ENCODE results near the gene SEC14L2.
"Not testable (repeated sequence)": the region's sequence is repeated elsewhere in the genome, so short reads cannot be mapped to it uniquely, and the experiment has no call there.

SEC14L2 gene

GRCh38 chr22:30455075-30455840, 58.4 kb downstream of the SEC14L2 start:
- no peak for DNase-seq

DNA sequence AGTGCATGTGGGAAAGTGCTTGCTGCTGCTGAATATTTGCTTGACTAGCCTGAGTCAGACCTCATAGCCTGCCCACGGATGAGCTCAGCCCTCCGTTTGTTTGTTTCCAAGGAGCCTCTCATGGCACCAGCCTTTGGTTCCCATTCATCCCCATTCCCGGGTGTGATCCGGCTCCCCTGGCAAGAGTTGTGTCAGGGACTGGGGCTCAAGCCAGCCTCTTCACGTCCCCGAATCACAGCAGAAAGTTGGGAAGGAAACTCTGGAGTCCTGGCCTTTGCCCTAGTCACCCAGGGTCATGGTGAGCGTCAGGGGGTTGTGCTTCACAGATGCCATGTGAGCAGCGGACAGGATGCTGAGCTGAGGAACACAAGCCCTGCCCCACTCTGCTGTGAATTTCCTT, 61.2 kb downstream of the SEC14L2 start:
- no peak for DNase-seq

- DNase-seq: peak; percentile 26
Observed at GRCh38 chr22:30459181-30460052, 62.6 kb downstream of the SEC14L2 start.

- no peak for DNase-seq
Observed at GRCh38 chr22:30460147-30460546, 63.3 kb downstream of the SEC14L2 start.

GRCh38 chr22:30460555-30460954, 63.7 kb downstream of the SEC14L2 start:
- not testable (repeated sequence) for DNase-seq

DNA sequence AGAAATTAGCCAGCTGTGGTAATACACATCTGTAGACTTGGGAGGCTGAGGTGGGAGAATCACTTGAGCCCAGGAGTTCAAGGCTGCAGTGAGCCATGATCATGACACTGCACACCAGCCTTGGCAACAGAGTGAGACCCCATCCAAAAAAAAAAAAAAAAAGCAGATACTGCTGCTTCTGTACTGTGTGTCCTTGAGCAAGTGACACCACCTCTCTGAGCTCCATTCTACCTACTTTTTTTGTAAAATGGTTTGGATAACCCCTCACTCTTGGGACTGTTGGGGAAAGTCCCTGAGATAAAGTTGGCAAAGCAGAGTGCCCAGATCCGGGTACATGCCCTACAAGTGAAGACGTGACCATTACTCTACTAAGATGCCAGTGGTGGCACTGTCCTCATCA, 72.3 kb downstream of the SEC14L2 start:
- no peak for DNase-seq

- no peak for DNase-seq
Observed at GRCh38 chr22:30470655-30471054, 73.8 kb downstream of the SEC14L2 start.

- DNase-seq: no peak
Observed at GRCh38 chr22:30471616-30472318, 74.9 kb downstream of the SEC14L2 start, which contains the start of gene SEC14L3. Gene SEC14L3, minus strand, starts transcription at chr22:30472017. Its CDS starts 59 bp downstream, at chr22:30471958.

DNA sequence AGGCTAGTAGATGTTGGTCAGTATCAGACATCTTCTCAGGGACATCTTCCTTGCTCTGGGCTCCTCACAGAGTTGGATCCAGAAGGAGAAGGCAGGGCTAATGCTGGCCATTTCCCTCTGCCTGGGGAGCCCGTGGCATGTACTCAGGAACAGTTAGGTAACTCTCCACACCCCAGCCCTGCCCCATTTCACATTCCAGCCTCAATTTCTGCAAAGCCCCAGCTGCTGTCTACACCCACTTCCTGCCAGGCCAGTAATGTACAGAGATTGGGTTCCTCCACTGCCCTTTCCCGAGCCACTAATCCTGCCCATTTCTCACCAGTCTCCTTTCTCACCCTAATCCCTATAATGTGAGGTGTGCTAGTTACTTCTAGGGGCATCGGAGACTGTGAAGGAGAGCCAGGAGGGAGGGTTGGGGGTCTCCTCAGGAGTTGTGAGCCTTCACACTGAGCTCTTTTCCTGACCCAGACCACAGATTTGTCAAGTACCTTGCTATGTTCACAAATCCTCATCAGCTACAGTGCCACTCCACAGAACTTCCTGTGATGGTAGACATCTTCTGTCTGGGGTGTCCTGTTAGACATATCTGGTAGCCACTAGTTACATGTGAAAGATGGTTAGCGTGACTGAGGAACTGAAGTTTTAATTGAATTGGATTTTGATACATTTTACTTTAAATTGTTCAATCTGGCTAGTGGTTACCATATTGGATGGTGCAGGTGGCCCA, 76.3 kb downstream of the SEC14L2 start:
- DNase-seq: no peak

DNA sequence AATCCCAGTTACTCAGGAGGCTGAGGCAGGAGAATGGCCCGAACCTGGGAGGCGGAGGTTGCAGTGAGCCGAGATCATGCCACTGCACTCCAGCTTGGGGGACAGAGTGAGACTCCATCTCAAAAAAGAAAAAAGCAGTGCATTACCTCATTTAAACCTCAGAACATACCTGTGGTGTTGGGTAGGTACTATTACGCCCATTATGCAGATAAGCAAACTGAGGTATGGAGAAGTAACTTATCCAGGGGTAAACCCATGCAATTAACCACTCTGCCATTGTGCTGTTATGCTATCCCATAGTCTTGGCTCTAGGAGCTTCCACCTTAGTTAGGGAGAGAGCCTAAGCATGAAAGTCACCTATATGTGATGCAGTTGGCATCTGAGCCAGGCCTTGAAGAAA, 77.3 kb downstream of the SEC14L2 start:
- no peak for DNase-seq
